NCI-H1092 (cell line): ENCODE measurements around the gene SH3D21.

Experiments
- DNase-seq: peaks from one replicate; lab custom pipeline; 2025; lab: John Stamatoyannopoulos, UW

SH3D21 gene

GRCh38 chr1:36329817-36330216 lies 23.6 kb downstream of the SH3D21 start:
- DNase-seq: no peak

- DNase-seq: no peak
Observed at GRCh38 chr1:36330940-36331339, 24.8 kb downstream of the SH3D21 start.

- DNase-seq: no peak
Observed at GRCh38 chr1:36337830-36338229, 31.7 kb downstream of the SH3D21 start.

GRCh38 chr1:36339215-36339614 lies 33.0 kb downstream of the SH3D21 start:
- DNase-seq: no peak

GRCh38 chr1:36339615-36340014 lies 33.4 kb downstream of the SH3D21 start:
- no peak for DNase-seq

GRCh38 chr1:36341626-36342320 lies 35.6 kb downstream of the SH3D21 start:
- DNase-seq: no peak

- no peak for DNase-seq
Observed at GRCh38 chr1:36342426-36343185, 36.4 kb downstream of the SH3D21 start.

- no peak for DNase-seq
Observed at GRCh38 chr1:36343651-36344394, 37.7 kb downstream of the SH3D21 start.

GRCh38 chr1:36344395-36344680 lies 38.2 kb downstream of the SH3D21 start:
- DNase-seq: no peak

- no peak for DNase-seq
Observed at GRCh38 chr1:36345353-36345752, 39.2 kb downstream of the SH3D21 start.

- no peak for DNase-seq
Observed at GRCh38 chr1:36346741-36347370, 40.7 kb downstream of the SH3D21 start.

- no peak for DNase-seq
Observed at GRCh38 chr1:36349241-36349671, 43.1 kb downstream of the SH3D21 start.

GRCh38 chr1:36349839-36350238 lies 43.7 kb downstream of the SH3D21 start:
- no peak for DNase-seq

- DNase-seq: no peak
Observed at GRCh38 chr1:36350659-36351226, 44.6 kb downstream of the SH3D21 start.

- no peak for DNase-seq
Observed at GRCh38 chr1:36351227-36351977, 45.2 kb downstream of the SH3D21 start.

GRCh38 chr1:36352125-36352909 lies 46.1 kb downstream of the SH3D21 start:
- no peak for DNase-seq

GRCh38 chr1:36352910-36353878 lies 47.0 kb downstream of the SH3D21 start:
- no peak for DNase-seq

- no peak for DNase-seq
Observed at GRCh38 chr1:36354486-36354885, 48.3 kb downstream of the SH3D21 start.

- DNase-seq: no peak
Observed at GRCh38 chr1:36355811-36356210, 49.6 kb downstream of the SH3D21 start.
